ENCODE measurements around the gene FAM107B.

DNA sequence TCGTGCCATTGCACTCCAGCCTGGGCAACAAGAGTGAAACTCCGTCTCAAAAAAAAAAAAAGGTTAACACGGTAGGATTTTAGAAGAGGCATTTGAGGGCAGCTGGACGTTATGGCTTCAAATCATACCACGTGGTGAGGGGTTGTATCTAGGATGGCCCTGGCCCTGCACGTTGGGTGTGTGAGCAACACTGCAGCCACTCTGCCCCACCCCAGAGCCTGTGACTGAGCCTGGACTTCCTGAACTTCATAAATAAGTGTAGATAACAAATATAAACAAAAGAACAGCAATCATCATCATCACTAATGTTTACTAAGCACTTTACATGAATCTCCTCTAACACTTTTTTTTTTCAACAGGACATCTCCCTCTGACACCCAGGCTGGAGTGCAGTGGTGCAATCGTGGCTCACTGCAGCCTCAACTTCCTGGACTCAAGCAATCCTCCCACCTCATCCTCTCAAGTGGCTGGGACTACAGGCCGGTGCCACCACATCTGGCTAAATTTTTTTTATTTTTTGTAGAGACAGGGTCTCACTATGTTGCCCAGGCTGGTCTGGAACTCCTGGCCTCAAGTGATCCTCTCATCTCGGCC lies 274.4 kb downstream of the FAM107B start:
- TF ChIP-seq EZH2 (IDR thresholded peaks at IDR 0.05; ENCODE audit: low read depth): no peak
- TF ChIP-seq, protein P1, sequence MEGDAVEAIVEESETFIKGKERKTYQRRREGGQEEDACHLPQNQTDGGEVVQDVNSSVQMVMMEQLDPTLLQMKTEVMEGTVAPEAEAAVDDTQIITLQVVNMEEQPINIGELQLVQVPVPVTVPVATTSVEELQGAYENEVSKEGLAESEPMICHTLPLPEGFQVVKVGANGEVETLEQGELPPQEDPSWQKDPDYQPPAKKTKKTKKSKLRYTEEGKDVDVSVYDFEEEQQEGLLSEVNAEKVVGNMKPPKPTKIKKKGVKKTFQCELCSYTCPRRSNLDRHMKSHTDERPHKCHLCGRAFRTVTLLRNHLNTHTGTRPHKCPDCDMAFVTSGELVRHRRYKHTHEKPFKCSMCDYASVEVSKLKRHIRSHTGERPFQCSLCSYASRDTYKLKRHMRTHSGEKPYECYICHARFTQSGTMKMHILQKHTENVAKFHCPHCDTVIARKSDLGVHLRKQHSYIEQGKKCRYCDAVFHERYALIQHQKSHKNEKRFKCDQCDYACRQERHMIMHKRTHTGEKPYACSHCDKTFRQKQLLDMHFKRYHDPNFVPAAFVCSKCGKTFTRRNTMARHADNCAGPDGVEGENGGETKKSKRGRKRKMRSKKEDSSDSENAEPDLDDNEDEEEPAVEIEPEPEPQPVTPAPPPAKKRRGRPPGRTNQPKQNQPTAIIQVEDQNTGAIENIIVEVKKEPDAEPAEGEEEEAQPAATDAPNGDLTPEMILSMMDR (conservative IDR thresholded peaks at IDR 0.05): no peak

Measured in PC-9 (cell line).